Embryonic facial prominence (tissue), 1 donor: ENCODE results near the gene B3GALT5.
"Not testable (repeated sequence)": the region's sequence is repeated elsewhere in the genome, so short reads cannot be mapped to it uniquely, and the experiment has no call there.

Experiments used
- DNase-seq: peaks from one replicate; pipeline ENCODE4 v3.0.0-alpha.2; 2016; ENCODE audit errors: extremely low spot score

Gene B3GALT5

DNA sequence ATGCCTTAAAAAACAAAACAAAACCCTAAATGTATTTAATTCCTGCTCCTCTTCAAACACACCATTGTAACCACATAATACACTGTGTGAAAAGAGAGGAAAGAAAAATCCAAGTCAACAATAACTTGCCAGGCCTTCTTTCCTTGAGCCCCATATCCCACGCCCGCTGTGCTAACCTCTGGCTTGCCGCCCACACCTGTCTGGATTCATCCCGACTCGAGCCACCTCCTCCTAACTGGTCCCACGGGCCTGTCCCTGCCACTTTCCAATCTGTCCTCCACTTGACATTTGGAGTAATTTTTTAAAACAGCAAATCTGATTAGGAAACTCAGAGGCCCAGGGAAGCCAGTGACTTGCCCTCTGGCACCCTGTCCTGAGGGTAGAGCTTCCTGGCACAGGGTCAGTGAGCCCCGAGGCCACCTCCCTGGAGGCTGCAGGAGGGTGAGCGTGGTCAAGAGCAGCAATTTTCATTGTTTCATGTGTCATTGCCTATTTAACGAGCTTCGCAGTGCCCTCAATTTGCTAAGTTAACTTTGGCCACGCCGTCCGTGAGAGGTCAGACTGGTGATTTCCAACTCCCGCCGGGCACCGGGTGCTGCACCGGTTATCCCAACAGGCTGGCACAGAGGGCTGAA, 54.1 kb downstream of the B3GALT5 start:
- DNase-seq, result no peak

- no peak for DNase-seq
Measured at GRCh38 chr21:39667353-39667891, 54.7 kb downstream of the B3GALT5 start.

- DNase-seq, result no peak
Measured at GRCh38 chr21:39668369-39668768, 55.6 kb downstream of the B3GALT5 start.

DNA sequence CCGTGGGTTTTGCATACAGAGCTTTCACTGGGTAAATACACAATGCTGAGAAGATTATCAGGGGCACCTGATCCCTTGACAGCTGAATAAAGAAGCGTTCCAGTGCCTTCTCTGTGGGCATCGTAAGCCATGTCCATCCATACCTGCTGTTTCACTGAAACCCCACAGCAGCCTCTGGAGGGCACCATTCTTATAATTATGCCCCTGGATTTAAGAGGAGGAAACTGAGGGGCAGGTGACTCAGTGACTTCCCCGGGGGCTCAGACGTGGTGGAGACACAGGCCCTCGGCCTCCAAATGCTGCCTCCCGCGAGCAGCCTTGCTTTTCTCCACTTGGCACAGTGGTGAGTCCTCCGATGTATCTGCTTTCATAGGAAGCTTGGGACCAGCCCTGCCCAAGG, 56.7 kb downstream of the B3GALT5 start:
- DNase-seq, result no peak

- no peak for DNase-seq
Measured at GRCh38 chr21:39669976-39670661, 57.4 kb downstream of the B3GALT5 start.

DNA sequence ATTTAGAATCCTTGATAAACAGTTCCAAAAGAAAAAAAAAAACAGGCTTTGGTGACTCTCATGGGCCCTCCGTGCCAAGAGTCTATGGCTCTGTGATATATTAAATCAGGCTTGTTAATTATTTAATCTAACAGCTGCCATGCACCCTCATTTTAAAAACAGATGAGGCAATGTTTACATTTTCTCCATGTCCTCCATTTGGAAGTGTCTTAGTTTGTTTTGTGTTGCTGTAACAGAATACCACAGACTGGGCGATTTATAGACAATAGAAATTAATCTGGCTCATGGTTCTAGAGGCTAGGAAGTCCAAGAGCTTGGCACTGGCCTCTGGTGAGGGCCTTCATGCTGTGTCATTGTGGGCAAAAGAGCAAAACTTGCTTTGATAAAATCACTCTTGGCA, 58.0 kb downstream of the B3GALT5 start:
- DNase-seq, result no peak

- no peak for DNase-seq
Measured at GRCh38 chr21:39671986-39672385, 59.2 kb downstream of the B3GALT5 start.

DNA sequence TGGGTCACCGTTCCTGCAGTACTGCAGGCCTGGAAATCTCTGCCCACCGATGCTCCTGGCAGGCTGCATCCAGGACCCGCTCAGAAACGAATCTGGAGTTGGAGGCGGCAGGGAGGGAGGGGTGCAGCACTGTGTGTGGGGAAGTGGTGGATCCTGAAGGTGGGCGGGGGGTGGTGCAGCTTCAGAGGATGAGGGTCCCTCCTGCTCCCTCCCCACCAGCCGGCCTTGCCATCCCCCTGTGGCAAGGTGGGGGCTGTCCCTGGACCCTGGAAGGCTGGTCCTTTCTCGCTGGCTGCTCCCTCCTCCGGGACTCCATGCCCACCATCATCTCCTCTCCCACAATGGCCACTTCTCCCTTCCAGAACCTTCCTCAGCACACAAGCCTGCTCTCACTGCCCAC, 60.4 kb downstream of the B3GALT5 start:
- no peak for DNase-seq

DNA sequence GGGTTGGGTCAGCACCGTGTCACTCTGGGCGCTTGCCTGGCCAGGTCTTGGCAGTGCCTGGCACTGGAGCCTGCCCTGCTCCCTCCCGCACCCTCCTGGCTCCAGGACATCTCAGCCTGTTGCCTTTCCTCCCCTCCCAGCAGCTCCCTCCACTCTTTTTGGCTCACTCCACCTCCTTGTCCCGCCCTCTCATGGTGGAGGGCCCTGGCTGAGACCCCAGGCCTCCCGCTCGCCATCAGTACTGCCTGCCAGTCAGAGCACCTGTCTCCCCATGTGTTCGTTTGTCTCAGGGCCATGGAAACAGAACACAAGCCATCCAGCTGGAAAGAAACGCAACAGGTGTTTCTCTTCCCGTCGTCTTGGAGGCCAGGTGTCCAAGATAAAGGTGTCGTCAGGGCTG, 61.0 kb downstream of the B3GALT5 start:
- no peak for DNase-seq

DNA sequence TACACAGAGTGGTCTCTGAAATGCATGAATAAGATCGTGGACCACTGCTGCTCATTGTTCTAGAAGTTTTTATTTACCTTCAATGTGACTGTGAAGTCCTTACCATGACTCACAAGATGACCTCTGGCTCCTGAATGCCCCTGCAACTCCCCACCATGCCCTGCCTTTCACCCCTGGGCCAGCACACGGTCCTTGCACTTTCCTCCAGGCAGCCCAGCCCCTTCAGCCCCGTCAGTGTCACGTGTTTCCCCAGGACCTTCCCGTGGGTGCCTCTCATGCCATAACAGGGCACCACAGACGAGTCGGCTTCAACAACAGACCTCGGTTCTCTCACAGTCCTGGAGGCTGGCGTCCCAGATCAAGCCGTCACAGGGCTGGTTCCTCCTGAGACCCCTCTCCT, 62.1 kb downstream of the B3GALT5 start:
- no peak for DNase-seq

- no peak for DNase-seq
Measured at GRCh38 chr21:39675590-39675989, 62.9 kb downstream of the B3GALT5 start.

- peak; percentile 55 for DNase-seq
Measured at GRCh38 chr21:39675993-39676661, 63.4 kb downstream of the B3GALT5 start.

GRCh38 chr21:39680216-39680615, 67.5 kb downstream of the B3GALT5 start:
- DNase-seq, result no peak

GRCh38 chr21:39681257-39681656, 68.5 kb downstream of the B3GALT5 start:
- DNase-seq, result no peak

DNA sequence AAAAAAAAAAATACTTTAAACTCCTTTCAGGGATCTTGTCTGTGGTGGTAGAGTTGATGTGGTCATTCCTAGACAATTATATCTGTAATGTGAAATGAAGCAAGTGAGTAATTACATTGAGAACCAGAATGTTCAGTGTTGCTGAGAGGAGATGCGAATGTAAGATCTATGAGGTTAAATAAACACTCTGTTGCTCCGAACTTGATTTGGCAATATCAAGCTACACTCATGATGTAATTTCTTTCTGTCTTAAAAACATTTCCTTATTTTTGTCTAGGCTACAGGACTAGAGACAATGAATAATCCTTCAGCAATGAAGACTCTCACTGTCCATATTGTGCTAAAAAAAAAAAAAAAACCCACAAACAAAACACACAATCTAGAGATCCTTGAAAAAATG, 69.1 kb downstream of the B3GALT5 start:
- DNase-seq, result no peak

- no peak for DNase-seq
Measured at GRCh38 chr21:39685236-39685635, 72.5 kb downstream of the B3GALT5 start.

DNA sequence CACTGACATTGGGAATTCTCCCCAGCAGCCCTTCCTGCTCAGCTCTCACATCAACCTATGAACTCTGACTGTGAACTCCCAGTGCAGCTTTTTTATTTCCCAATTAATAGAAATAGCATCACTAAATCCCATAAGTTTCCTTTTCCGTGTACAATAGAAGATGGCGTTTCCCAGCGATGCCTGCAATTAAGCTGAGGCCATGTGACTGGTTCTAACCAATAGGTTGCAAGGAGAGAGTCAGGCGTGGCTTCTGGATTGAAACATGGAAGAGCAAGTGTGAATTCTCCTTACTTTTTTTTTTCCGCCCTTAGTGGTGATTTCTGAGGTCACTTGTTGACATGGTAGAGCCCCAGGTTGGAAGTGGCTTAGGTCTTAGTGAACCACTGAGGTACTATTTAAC, 73.3 kb downstream of the B3GALT5 start:
- no peak for DNase-seq

DNA sequence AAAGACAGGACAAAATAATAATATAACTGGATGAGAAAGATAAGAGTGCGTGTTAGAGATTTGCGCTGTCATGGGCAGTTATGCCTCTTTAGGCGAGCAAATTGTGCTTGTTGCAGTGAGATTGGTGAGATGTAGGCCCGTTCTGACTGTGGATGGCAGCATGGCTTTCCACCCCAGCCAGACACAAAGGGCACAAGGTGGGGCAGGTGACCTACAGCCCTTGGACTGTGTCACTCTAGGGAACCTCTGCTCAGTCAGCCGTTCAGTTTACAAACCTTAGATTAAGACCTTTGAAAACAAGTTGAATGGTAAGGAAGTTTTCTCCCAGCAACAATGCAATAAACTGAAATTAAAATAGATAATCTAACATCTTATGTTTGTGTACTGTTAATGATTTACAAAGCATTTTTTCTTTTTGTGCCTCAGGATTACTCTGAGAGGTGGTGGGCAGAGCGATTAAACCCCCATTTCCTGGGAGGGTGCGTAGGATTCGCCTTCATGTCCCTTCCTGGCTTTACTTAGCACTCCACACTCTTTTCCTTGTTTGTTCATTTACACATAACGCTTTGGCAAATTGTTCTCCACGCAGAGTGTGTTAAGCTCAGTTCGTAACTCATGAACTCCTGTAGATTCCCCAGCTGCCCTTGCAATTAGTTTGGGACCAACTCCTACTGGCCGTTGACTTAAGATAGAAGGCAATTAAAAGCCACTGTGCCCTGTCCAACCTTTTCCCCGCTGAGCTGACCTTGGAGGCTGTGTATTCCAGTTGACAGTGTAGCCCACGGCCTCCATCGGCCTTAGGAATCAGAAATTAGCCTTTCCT, 74.1 kb downstream of the B3GALT5 start:
- DNase-seq, result no peak

DNA sequence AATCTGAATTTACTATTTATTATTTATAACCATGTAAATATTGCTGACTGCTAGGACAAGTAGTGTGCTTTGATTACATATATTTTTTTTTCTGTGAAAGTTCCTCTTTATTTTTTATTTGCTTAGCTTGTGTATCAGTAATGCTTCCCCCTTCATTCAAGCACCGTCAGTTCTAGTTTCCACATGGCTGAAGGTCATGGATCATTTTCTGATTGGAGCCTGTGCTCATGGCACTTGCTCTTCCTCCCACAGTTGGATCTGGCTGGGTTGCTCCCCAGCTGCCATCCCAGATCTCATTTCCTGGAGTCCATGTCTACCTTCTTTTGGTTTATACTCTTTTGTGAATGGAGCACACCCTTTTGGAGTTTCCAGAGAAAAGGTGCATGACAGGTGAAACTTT, 75.3 kb downstream of the B3GALT5 start:
- no peak for DNase-seq

DNA sequence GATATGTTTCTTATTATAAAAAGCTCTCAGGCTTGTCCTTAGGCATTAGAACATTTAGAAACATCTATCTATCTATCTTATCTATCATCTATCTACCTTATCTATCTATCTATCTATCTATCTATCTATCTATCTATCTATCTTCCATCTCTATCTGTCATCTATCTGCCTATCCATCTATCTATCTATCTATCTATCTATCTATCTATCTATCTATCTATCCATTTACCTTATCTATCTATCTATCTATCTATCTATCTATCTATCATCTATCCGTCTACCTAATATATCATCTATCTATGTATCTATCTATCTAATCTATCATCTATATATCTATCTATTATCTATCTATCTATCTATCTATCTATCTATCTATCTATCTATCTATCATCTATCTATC, 77.1 kb downstream of the B3GALT5 start:
- DNase-seq, result not testable (repeated sequence)

- no peak for DNase-seq
Measured at GRCh38 chr21:39690454-39690853, 77.7 kb downstream of the B3GALT5 start.

GRCh38 chr21:39694750-39695149, 82.0 kb downstream of the B3GALT5 start:
- no peak for DNase-seq
